IMR-90 (cell line): ENCODE data around the gene SERPINA12. TPM values are rescaled to one million over a fixed set of nuclear protein-coding genes. Genes with fewer than 3 reads are reported as not detected.
A peak's percentile ranks its signal among the peaks of the same experiment; 100 is the strongest.
"Not testable (repeated sequence)": the region's sequence is repeated elsewhere in the genome, so short reads cannot be mapped to it uniquely, and the experiment has no call there.

Source experiments
- ATAC-seq: fragments of 200-7000 bp; cut with Tn5 transposase; 2 replicates; pipeline ENCODE4 v1.9.1; 2020; ENCODE audit warnings: low read depth, mild to moderate bottlenecking, moderate library complexity
- BruUV-seq: library from RNA; stranded (reverse); fragments of 400-500 nt; replicated peaks from 2 replicates; lab custom pipeline; 2021; lab: Mats Ljungman, UMichigan
- CTCF ChIA-PET: fragments of 300-600 bp; formaldehyde crosslinking; extraction: SDS; loops from one replicate; lab custom pipeline; 2021; ENCODE audit warnings: antibody characterized with exemption; lab: Yijun Ruan, JAX
- POLR2A ChIA-PET: fragments of 300-600 bp; sonication (Branson Sonifier 250); formaldehyde crosslinking; loops from one replicate; lab custom pipeline; 2022; ENCODE audit warnings: antibody characterized with exemption; ENCODE audit not compliant: unreplicated experiment; lab: Charles Lee
- DNase-seq: peaks from one replicate; pipeline ENCODE4 v3.0.0; 2013
- H2AFZ ChIP-seq: replicated peaks from 2 replicates; pipeline ENCODE3; 2013; ENCODE audit warnings: low read length, mild to moderate bottlenecking; ENCODE audit not compliant: poor library complexity
- H2AK5ac ChIP-seq: 2 replicates; pipeline ENCODE4 v1.6.1; 2013; ENCODE audit warnings: low read depth, low read length, inconsistent platforms
- H2AK9ac ChIP-seq: replicated peaks from 2 replicates; pipeline ENCODE3; 2013; ENCODE audit warnings: mild to moderate bottlenecking, low read depth, low read length, moderate library complexity; ENCODE audit not compliant: poor library complexity
- H2BK120ac ChIP-seq: 2 replicates; pipeline ENCODE4 v1.6.1; 2013; ENCODE audit warnings: low read depth, low read length, inconsistent platforms
- H2BK15ac ChIP-seq: 3 replicates; pipeline ENCODE4 v1.6.1; 2013; ENCODE audit warnings: low read depth, low read length, inconsistent platforms
- H2BK20ac ChIP-seq: 2 replicates; pipeline ENCODE4 v1.6.1; 2013; ENCODE audit warnings: low read depth, mild to moderate bottlenecking, inconsistent platforms, low read length, moderate library complexity
- H2BK5ac ChIP-seq: 2 replicates; pipeline ENCODE4 v1.6.1; 2013; ENCODE audit warnings: mild to moderate bottlenecking, low read depth, low read length, inconsistent platforms; ENCODE audit not compliant: poor library complexity, severe bottlenecking
- H3K14ac ChIP-seq: replicated peaks from 2 replicates; pipeline ENCODE4 v1.6.1; 2013; ENCODE audit warnings: low read depth, low read length, inconsistent platforms
- H3K18ac ChIP-seq: 2 replicates; pipeline ENCODE4 v1.6.1; 2013; ENCODE audit warnings: low read depth, low read length, control low read depth
- H3K23ac ChIP-seq: 2 replicates; pipeline ENCODE4 v1.6.1; 2013; ENCODE audit warnings: low read depth, low read length, inconsistent platforms
- H3K27ac ChIP-seq: 2 replicates; pipeline ENCODE4 v1.5.1; 2013; ENCODE audit warnings: mild to moderate bottlenecking, control low read depth, low read length; ENCODE audit not compliant: insufficient read depth
- H3K27me3 ChIP-seq: 2 replicates; pipeline ENCODE4 v1.6.1; 2013; ENCODE audit warnings: low read length; ENCODE audit not compliant: control insufficient read depth, insufficient read depth
- H3K36me3 ChIP-seq: 2 replicates; pipeline ENCODE4 v1.6.1; 2013; ENCODE audit warnings: low read length, mixed read lengths; ENCODE audit not compliant: control insufficient read depth, insufficient read depth
- H3K4ac ChIP-seq: 2 replicates; pipeline ENCODE4 v1.6.1; 2013; ENCODE audit warnings: low read depth, low read length, inconsistent platforms
- H3K4me1 ChIP-seq: 2 replicates; pipeline ENCODE4 v1.6.1; 2013; ENCODE audit warnings: low read length, mixed read lengths; ENCODE audit not compliant: control insufficient read depth, insufficient read depth
- H3K4me2 ChIP-seq: 2 replicates; pipeline ENCODE4 v1.6.1; 2013; ENCODE audit warnings: low read depth, mild to moderate bottlenecking, control low read depth, low read length, moderate library complexity
- H3K4me3 ChIP-seq: 2 replicates; pipeline ENCODE4 v1.5.1; 2013; ENCODE audit warnings: low read depth, mild to moderate bottlenecking, control low read depth, low read length, moderate library complexity; ENCODE audit not compliant: insufficient read depth
- H3K56ac ChIP-seq: 2 replicates; pipeline ENCODE4 v1.6.1; 2013; ENCODE audit warnings: low read length, inconsistent platforms; ENCODE audit not compliant: insufficient read depth; ENCODE audit errors: extremely low read depth
- H3K79me1 ChIP-seq, 2 experiments: 2 replicates each; pipeline ENCODE4 v1.6.1; 2013; ENCODE audit warnings: low read length in 2 of 2, inconsistent platforms in 1 of 2, low read depth in 1 of 2
- H3K9ac ChIP-seq: 2 replicates; pipeline ENCODE4 v1.6.1; 2013; ENCODE audit warnings: low read depth, low read length, control low read depth
- H3K9me1 ChIP-seq: 2 replicates; pipeline ENCODE4 v1.6.1; 2013; ENCODE audit warnings: low read length, inconsistent platforms; ENCODE audit not compliant: insufficient read depth
- H3K9me3 ChIP-seq: 2 replicates; pipeline ENCODE4 v1.6.1; 2013; ENCODE audit warnings: low read length; ENCODE audit not compliant: control insufficient read depth, insufficient read depth
- H4K20me1 ChIP-seq: 2 replicates; pipeline ENCODE4 v1.6.1; 2013; ENCODE audit warnings: low read length, inconsistent platforms; ENCODE audit not compliant: insufficient read depth
- H4K5ac ChIP-seq: 2 replicates; pipeline ENCODE4 v1.6.1; 2013; ENCODE audit warnings: mild to moderate bottlenecking, low read depth, low read length, control low read depth
- H4K8ac ChIP-seq, 2 experiments: 2 replicates each; pipeline ENCODE4 v1.6.1; 2013; ENCODE audit warnings: low read depth in 2 of 2, low read length in 2 of 2, control low read depth in 1 of 2, inconsistent platforms in 1 of 2
- H4K91ac ChIP-seq: 2 replicates; pipeline ENCODE4 v1.6.1; 2013; ENCODE audit warnings: low read depth, low read length, inconsistent platforms; ENCODE audit not compliant: insufficient read depth
- CEBPB ChIP-seq: IDR thresholded peaks from 2 replicates; pipeline ENCODE4 v1.6.1; 2012; ENCODE audit warnings: low read depth, low read length, improper control_type of control experiment
- WGBS, 2 experiments: methylation state at CpG; one replicate each; pipeline versions ENCODE4 v1.1.5 to v1.1.7; 2013; ENCODE audit warnings: missing lambda C conversion rate in 2 of 2; ENCODE audit not compliant: insufficient read length in 1 of 2; ENCODE audit errors: extremely low coverage in 2 of 2; 5-methylcytosine and 5-hydroxymethylcytosine counted together
- dilution Hi-C: fragments of 300-500 bp; cut with HindIII; formaldehyde crosslinking; loops from one replicate; pipeline ENCODE4 v1.14.3; 2018; ENCODE audit warnings: low sequenced_read_pairs; ENCODE audit not compliant: unreplicated experiment
- in situ Hi-C: fragments of 300-500 bp; cut with MboI; formaldehyde crosslinking; loops from 3 replicates; pipeline ENCODE4 v1.14.3; 2019; ENCODE audit warnings: low sequenced_read_pairs, inconsistent platforms, mixed read lengths
- intact Hi-C: fragments of 100-400 bp; cut with micrococcal nuclease; formaldehyde crosslinking; loops from 2 replicates; pipeline ENCODE4 v1.10.0; 2022
- polyA plus RNA-seq, 3 experiments: library from polyadenylated mRNA; depleted of rRNA; stranded (reverse); fragments of >200 nt; gene quantifications; 2 replicates each; pipeline ENCODE4 v1.2.3, GENCODE V29; 2012; ENCODE audit warnings: low replicate concordance in 1 of 3
- total RNA-seq: library from RNA; depleted of rRNA; stranded (reverse); fragments of >200 nt; gene quantifications from 2 replicates; pipeline ENCODE4 v1.2.3, GENCODE V29; 2012

Gene SERPINA12
- total and polyA plus RNA-seq, 2 of the 4 experiments (the other 2 are of a cell fraction): not detected

GRCh38 chr14:94510481-94510880 is 1.2 kb upstream of the SERPINA12 start:
- intact Hi-C loops, in situ Hi-C loops: not testable (repeated sequence)

More at GRCh38 chr14:94510481-94510880, 1.2 kb upstream of the SERPINA12 start:
- H3K9ac ChIP-seq, CTCF ChIA-PET, H3K27me3 ChIP-seq, DNase-seq, H2BK20ac ChIP-seq, H2AK5ac ChIP-seq, H3K79me1 ChIP-seq, H4K91ac ChIP-seq, H3K23ac ChIP-seq, H3K56ac ChIP-seq, dilution Hi-C loops, H3K14ac ChIP-seq, H3K18ac ChIP-seq, ATAC-seq, H3K4ac ChIP-seq, H3K36me3 ChIP-seq, H2BK120ac ChIP-seq, H3K4me3 ChIP-seq, H2BK5ac ChIP-seq, H3K27ac ChIP-seq, H3K9me3 ChIP-seq, H3K9me1 ChIP-seq, BruUV-seq, H2BK15ac ChIP-seq, POLR2A ChIA-PET, H3K4me1 ChIP-seq, H4K8ac ChIP-seq, H2AK9ac ChIP-seq, H4K5ac ChIP-seq, H4K20me1 ChIP-seq, H2AFZ ChIP-seq, H3K4me2 ChIP-seq: not testable (repeated sequence)
- WGBS, 2 experiments: 0% methylated on average over 1 of the region's 2 CpGs; no CpG with 5 or more reads in 1 of the 2 experiments
- TF ChIP-seq CEBPB: peak; percentile 36; the same call in 1 of the 2 replicates
